GM10847 (cell line): Measurements from ENCODE around the gene GPX2.

Source experiments
- POLR2A ChIP-seq: IDR thresholded peaks from 2 replicates; pipeline ENCODE4 v1.6.1; 2011; ENCODE audit not compliant: insufficient read length; ENCODE audit errors: extremely low read depth

Gene GPX2

DNA sequence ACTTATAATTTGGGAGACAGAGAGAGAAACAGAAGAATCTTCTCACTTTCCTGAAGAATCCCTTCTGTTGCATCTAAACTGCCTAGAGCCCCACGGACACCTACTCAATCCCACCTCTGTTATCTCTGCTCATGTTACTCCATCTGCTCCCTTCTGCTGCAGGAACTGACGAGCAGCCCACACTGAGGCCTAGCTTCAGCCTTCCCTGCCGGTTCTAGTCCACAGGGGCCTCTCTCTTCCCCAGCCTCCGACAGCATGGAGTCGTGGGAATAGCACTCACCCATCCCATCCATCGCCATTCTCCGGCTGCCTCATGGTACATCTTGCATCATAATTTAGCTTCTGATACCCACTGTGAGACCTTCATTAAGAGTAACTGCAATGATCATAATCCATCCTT lies 25.6 kb upstream of the GPX2 start:
- TF ChIP-seq POLR2A, result no peak

DNA sequence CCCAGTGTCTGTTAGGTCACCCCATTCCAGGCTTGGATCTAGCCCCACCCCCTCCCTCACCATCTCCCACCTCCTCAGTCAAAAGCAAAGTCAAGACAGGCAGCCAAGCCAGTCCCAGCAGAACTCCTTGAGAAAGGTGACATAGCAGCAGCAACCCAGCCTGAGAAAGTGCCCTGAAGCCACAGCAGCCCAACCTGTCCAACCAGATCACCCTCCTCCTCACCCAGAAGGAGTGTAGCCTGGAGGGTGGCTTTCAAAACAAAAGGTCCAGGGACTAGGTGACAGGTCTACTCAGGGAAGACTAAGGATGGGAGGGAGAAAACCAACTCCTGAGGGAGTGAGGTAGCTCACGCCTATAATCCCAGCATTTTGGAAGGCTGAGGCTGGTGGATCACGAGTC lies 24.4 kb upstream of the GPX2 start:
- TF ChIP-seq POLR2A, result no peak

DNA sequence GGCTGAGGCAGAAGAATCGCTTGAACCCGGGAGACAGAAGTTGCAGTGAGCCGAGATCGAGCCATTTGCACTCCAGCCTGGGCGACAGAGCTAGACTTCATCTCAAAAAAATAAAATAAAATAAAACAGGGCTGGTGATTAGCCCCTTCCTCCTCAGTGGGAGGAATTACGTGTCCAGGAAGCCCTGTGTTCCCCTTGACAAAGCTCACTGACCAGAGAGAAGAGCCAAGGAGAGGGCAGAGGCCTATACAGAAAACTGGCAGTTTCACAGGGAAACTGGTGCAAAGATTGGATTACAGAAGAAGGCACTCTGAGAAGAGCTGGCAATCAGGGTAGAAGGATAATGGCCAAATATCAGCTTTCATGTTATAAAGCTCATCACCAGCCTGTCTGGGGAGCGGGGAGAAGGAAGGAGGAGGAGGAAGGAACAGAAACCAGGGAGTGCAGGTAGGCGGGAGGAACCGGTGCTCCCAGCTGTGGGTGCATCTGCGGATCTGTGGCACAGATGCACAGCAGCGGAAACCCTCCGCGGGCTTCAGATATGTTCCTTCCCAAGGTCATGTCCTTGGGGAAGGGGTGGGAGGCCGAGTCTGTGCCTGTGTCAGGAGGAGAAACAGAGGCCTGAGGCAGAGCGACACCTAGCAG lies 22.9 kb upstream of the GPX2 start:
- TF ChIP-seq POLR2A, result no peak

DNA sequence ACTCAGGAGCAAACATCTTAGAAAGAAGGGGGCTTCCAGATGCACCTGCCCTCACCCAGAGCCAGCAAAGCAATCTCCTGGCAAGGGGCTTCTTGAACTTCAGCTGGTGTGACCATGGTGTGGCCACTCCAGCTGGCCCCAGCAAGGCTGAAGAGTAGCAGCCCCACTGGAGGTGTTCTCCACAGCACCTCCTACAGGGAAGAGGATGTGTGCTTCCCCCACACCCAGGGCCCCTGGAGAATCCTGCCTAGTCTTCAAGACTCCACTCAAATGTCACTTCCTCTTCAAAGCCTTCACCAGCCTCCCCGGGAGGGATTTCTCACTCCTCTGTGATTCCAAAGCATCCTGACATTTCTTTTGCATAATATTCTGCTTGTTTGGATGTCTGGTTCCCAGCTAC lies 21.1 kb upstream of the GPX2 start:
- TF ChIP-seq POLR2A, result no peak

DNA sequence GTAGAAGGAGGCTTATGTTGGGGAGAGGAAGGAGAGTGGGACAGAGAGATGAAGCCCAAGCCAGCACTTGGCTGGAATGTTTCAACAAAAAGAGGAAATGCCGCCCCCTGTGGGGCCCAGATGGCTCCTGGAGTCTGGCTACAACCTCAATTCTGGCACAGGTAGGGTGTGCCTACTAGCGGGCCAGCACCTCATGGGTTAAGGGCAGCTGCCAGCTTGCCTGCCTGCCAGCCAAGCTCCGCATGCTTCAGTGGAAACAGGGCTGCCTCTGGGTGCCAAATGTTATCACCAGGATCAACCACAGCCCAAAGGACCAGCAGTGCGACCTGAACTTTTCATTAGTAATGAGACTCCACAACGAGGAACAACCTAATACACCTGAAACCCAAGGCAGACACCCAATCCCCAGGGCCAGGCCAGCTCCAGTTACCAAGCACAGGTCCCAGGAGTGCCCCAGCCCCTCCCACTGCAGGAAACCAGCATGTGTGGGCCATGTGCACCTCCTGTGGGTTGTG lies 18.3 kb upstream of the GPX2 start:
- TF ChIP-seq POLR2A, result no peak

DNA sequence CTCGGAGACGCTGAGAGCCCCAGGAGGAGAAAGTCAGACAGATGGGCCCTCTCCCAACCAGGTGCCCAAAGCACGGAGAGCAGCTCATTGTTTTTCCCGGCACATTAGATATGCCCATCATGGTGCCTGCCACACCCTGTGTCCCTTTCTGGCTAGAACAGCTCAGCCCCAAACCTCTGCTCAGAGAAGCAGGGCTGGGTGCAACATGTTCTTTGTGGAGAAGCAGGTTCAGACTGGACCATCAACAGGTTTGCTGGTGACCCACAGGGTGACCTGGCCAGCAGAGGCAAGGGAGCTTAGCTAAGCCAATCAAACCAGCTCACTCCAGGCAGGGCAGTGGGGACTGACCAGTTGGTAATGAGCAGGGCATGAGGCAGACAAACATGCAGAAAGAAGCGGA lies 16.2 kb upstream of the GPX2 start:
- TF ChIP-seq POLR2A, result no peak

DNA sequence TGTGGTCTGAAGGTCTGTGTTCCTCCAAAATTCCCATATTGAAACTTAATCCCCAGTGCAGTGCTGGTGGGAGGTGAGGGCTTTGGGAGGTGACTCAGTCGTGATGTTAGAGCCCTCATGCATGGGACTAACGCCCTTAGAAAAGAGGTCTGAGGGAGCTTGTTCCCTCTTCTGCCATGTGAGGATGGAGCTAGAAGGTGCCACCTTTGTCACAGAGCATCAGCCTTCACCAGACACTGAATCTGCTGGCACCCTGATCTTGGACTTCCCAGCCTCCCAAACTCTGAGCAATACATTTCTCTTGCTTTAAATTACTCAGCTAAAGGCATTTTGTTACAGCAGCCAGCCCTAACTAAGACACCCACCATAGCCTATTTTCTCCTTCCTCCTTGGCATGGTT lies 15.7 kb upstream of the GPX2 start:
- no peak for TF ChIP-seq POLR2A

DNA sequence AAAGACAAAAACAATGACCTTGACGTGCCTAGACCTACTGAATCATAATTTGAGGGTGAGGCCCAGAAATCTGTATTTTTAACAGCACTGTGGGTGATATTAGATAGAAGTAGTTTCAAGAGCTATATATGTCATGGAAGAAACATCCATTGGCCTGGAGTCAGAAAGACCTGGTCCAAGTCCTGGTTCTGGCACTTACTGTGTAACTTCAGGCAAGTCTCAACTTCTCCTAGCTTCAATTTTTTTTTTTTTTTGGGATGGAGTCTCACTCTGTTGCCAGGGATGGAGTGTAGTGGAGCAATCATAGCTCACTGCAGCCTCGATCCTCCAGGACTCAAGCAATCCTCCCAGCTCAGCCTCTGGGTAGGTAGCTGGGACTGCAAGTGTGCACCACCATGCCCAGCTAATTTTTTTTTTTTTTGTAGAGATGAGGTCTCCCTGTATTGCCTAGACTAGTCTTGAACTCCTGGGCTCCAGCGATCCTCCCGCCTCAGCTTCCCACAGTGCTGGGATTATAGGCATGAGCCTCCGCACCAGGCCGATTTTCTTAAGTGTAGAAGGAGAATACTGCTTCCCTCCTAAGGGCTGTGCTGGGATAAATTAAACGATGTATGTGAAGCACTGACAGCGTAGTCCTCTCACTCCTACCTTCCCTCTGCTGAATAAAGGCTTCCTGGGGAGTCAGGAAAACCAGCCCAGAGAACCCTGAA lies 14.3 kb upstream of the GPX2 start:
- TF ChIP-seq POLR2A, result no peak

DNA sequence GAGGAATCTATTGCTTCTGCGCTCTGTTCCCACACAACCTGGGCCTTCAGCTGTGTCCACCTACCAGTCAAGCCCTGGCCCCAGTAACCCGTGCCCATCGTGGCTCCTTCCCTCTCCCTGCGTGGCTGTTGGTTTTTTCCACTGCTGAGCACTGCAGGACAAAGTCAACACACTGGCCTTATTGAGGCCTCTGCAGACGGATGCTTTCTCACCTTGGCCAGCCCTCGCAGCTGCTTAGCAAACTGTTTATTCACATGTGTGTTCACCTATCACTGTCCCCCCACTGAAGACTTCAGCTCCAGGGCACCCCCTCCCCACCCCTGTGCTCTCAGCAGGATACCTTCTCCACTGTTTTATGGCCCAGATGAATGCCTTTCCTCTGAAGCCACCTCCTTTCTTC lies 12.8 kb upstream of the GPX2 start:
- TF ChIP-seq POLR2A, result no peak

DNA sequence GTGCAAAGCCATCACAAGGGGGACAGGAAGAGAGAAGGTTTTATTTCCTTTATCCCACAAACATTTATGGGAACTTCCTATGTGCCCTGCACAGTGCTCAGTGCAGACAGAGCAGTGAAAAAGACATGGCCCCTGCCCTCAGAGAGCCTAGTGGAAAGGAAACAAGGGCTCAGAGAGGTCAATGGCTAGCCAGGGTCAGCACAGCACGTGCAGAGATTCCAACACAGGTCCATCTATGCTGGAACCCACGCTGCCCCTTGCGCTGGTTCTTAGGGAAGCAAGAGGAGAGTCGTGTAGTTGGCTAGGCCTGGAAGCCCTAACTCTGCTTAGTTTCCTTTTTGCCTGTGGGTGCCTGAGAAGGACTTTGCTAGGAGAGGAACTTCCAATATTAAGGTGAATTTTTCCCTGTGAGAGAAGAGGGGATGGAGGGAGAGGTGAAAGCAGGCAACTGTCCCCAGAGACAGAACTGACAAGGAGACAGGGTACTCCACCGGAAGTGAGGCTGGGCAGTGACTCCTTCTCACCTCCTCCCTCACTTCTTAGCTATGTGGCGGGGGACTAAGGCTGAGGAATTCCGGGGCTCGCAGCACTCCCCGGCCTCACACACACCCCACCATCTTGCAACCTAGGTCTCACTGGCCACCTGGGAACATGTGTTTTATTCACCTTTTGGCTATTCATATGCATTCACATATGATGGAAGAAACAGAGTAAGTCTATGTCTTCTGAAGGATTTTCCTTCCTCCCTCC lies 12.1 kb upstream of the GPX2 start:
- TF ChIP-seq POLR2A, result no peak

DNA sequence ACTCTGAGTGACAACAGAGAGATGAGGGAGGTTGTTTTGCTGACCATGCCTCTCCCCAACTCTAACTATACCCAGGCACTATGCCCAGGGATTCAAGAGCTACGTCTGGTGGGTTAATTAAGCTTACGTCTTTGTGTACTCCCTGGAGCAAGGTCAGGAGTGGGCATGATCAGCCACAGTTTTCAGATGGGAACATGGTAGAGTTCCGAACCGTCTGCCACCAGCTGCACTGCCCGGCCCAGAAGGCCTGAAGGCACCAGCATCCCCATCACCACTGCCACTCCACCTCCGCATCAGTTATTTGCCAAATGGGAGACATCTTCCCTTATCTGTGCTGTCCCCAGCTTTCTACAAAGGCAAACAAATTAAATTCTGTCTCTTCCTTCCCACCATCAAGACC lies 11.1 kb upstream of the GPX2 start:
- TF ChIP-seq POLR2A, result no peak

DNA sequence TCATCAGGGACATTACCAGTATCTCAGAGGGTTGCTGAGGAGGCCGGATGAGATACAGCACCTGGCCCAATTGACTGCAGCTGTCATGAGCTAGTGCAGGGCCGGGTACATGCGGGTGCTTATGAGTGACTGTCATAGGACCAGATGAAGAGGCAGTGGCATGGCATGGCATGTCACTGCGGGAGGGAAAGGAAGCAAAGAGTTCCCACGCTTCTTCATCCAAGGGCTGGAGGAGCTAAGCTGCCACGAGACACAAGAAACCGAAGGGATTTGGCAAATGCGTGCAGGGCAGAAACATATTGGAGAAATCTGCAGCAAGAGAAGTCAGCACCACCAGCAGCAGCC lies 10.7 kb upstream of the GPX2 start:
- no peak for TF ChIP-seq POLR2A

DNA sequence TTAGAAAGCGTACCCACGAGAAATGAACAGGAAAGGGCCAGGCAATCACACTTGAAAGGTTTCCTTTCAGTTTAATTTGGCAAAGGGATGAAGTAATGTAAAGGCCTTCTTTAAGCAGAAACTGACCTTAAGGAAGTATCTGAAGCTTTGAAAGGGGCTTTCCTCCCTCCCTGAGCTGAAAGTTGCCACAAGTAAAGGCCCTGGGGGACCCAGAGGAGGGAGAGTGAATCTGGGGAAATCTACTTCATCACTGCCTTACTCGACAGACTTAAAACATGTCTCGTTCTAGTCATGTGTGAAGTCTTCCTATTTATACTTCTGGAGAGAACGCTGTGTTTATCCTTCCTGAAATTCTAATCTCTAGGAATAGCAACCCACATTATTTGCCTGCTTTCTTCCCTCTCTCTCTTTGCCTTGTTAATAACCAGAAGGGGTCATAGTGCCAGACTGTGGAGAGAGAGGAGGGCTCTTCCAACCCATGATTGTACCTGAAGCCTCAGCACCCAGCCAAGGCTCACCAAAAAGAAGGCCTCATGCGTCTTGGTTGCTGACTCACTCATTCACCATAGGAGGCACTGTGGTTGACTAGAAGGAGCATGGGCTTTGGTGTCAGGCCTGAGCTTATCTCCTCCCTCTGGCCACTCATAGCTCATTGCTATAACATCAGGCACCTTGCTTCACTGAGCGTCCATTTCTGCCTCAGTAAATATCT lies 10.2 kb upstream of the GPX2 start:
- TF ChIP-seq POLR2A, result no peak

DNA sequence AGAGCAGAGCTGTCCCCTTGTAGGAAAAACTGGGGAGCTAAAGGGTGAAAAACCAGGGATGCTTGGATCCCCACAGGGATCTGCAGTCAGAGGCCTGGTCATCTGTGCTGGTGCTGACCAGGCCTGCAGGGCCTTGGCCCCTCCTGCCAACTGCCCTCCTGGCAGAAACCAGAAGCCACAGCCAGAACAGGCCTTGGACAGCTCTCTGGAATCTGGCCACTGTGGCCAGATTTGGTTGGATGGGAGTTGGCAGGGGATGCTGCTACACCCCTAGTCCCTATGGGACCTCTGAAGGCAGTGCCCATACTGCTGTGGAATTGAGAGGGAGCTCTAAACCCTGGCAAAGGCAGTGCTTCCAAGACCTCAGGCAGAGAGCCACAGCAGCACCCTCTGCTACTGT lies 9.2 kb upstream of the GPX2 start:
- TF ChIP-seq POLR2A, result no peak

DNA sequence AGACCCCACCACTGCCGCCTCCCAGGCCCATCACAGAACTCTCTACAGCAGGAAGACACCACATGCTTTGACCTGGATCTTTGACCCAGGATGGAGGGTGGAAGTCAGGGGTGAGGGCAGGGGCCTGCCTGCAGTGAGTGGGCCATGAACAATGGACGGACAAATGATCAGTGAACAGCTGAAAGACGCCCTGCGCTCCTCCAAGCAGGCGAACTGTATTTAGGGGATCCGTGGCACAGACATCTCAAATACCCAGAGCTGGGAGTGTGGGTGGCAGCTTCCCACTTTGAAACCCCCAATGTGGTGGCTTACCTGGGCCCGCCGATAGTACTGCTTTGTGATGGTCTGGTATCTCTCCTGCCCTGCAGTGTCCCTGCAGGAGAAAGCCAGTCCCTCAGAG lies 8.7 kb upstream of the GPX2 start:
- TF ChIP-seq POLR2A, result no peak

DNA sequence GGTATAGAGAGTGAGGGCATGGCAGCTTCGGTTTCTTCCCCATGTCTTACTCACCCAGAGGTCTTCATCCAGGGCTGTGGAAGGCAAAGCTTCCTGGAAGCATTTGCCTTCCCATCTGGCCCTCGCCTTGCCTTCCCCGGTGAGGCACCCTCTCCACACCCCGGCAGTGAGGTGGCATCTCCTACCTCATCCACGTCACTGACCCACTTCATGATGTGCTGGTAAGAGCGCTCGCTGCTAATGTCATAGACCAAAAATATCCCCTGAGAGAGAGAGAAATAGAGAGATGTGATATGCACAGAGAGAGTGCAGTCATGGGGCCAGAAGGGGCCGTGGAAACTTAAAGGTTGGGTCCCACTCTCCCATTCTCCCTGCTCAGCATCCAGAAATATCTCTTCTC lies 8.3 kb upstream of the GPX2 start:
- TF ChIP-seq POLR2A, result no peak
